ENCODE data around the gene POU2F2. TPM values are rescaled to one million over a fixed set of nuclear protein-coding genes. Genes with fewer than 3 reads are reported as not detected.

Gene POU2F2
- total RNA-seq, 1 experiment from 2014 or later: 6.0 TPM

DNA sequence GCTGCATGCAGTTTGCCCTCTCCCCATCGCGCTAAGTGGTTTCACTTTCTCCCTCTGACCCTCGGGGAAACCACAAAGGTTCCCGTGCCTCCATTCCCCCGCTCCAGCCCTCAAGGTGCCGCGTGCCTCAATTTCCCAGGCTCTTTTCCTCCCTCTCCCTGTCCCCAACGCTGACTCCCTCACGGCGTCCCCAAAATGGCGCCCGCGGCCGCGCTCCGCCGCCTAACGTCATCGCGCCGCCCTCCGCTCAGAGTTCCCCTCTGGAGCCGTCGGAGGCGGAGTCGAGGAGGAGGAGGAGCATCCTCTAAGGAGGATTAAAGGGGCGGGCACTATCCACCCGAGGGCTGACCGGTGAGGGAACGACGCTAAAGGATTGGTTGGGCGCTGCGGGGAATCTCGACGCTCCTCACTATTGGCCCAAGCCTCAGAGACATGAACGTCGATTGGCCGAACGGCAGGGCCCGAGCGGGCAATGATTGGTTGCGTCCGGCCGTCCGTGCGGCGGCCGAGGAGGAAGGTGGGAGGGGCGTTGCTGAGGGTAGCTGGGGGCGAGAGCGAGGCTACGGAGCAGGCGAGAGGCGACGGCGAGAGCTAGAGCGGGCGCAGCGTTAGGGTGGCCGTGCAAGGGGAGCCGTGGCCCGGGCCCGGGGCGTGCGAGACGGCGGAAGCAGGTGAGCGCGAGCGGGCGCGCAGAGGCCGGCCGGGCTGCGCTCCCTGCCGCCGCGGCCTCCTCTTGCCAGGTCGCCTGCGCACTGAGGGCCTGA, 56.4 kb downstream of the POU2F2 start, which contains the start of gene ZNF574 (continued):
- TF ChIP-seq, protein P1, sequence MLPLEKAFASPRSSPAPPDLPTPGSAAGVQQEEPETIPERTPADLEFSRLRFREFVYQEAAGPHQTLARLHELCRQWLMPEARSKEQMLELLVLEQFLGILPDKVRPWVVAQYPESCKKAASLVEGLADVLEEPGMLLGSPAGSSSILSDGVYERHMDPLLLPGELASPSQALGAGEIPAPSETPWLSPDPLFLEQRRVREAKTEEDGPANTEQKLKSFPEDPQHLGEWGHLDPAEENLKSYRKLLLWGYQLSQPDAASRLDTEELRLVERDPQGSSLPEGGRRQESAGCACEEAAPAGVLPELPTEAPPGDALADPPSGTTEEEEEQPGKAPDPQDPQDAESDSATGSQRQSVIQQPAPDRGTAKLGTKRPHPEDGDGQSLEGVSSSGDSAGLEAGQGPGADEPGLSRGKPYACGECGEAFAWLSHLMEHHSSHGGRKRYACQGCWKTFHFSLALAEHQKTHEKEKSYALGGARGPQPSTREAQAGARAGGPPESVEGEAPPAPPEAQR (CRISPR knock-in tag; IDR thresholded peaks at IDR 0.05): no peak
- TF ChIP-seq GTF2I (CRISPR knock-in tag; conservative IDR thresholded peaks at IDR 0.05) (no peak), ZNF396 (CRISPR knock-in tag; IDR thresholded peaks at IDR 0.05; ENCODE audit: borderline replicate concordance) (no peak), NFE2L1 (CRISPR knock-in tag; IDR thresholded peaks at IDR 0.05) (no peak), ZNF232 (CRISPR knock-in tag; IDR thresholded peaks at IDR 0.05) (no peak), JUN (CRISPR knock-in tag; IDR thresholded peaks at IDR 0.05) (no peak), CREM (CRISPR knock-in tag; IDR thresholded peaks at IDR 0.05) (0 out of 2 replicates have a peak, but pooled peaks have one; percentile 51), HMGA2 (CRISPR knock-in tag; IDR thresholded peaks at IDR 0.05) (0 out of 2 replicates have a peak, but pooled peaks have one; percentile 23), TEAD4 (CRISPR knock-in tag; IDR thresholded peaks at IDR 0.05) (no peak)
- TF ChIP-seq, protein P2, sequence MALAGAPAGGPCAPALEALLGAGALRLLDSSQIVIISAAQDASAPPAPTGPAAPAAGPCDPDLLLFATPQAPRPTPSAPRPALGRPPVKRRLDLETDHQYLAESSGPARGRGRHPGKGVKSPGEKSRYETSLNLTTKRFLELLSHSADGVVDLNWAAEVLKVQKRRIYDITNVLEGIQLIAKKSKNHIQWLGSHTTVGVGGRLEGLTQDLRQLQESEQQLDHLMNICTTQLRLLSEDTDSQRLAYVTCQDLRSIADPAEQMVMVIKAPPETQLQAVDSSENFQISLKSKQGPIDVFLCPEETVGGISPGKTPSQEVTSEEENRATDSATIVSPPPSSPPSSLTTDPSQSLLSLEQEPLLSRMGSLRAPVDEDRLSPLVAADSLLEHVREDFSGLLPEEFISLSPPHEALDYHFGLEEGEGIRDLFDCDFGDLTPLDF (CRISPR knock-in tag; IDR thresholded peaks at IDR 0.05): no peak
- TF ChIP-seq, protein P3, sequence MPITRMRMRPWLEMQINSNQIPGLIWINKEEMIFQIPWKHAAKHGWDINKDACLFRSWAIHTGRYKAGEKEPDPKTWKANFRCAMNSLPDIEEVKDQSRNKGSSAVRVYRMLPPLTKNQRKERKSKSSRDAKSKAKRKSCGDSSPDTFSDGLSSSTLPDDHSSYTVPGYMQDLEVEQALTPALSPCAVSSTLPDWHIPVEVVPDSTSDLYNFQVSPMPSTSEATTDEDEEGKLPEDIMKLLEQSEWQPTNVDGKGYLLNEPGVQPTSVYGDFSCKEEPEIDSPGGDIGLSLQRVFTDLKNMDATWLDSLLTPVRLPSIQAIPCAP (CRISPR knock-in tag; IDR thresholded peaks at IDR 0.05): peak; percentile 45; the same call in 1 of the 2 replicates
- TF ChIP-seq, protein P4, sequence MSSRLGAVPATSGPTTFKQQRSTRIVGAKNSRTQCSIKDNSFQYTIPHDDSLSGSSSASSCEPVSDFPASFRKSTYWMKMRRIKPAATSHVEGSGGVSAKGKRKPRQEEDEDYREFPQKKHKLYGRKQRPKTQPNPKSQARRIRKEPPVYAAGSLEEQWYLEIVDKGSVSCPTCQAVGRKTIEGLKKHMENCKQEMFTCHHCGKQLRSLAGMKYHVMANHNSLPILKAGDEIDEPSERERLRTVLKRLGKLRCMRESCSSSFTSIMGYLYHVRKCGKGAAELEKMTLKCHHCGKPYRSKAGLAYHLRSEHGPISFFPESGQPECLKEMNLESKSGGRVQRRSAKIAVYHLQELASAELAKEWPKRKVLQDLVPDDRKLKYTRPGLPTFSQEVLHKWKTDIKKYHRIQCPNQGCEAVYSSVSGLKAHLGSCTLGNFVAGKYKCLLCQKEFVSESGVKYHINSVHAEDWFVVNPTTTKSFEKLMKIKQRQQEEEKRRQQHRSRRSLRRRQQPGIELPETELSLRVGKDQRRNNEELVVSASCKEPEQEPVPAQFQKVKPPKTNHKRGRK (CRISPR knock-in tag; IDR thresholded peaks at IDR 0.05; ENCODE audit: borderline replicate concordance): no peak
- TF ChIP-seq, protein P5, sequence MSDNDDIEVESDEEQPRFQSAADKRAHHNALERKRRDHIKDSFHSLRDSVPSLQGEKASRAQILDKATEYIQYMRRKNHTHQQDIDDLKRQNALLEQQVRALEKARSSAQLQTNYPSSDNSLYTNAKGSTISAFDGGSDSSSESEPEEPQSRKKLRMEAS (CRISPR knock-in tag; IDR thresholded peaks at IDR 0.05): peak; percentile 86
- TF ChIP-seq, protein P6, sequence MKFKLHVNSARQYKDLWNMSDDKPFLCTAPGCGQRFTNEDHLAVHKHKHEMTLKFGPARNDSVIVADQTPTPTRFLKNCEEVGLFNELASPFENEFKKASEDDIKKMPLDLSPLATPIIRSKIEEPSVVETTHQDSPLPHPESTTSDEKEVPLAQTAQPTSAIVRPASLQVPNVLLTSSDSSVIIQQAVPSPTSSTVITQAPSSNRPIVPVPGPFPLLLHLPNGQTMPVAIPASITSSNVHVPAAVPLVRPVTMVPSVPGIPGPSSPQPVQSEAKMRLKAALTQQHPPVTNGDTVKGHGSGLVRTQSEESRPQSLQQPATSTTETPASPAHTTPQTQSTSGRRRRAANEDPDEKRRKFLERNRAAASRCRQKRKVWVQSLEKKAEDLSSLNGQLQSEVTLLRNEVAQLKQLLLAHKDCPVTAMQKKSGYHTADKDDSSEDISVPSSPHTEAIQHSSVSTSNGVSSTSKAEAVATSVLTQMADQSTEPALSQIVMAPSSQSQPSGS (CRISPR knock-in tag; IDR thresholded peaks at IDR 0.05; ENCODE audit: borderline replicate concordance, low read depth): no peak
- TF ChIP-seq, protein P7, sequence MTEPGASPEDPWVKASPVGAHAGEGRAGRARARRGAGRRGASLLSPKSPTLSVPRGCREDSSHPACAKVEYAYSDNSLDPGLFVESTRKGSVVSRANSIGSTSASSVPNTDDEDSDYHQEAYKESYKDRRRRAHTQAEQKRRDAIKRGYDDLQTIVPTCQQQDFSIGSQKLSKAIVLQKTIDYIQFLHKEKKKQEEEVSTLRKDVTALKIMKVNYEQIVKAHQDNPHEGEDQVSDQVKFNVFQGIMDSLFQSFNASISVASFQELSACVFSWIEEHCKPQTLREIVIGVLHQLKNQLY (CRISPR knock-in tag; IDR thresholded peaks at IDR 0.05): no peak
- TF ChIP-seq, protein P8, sequence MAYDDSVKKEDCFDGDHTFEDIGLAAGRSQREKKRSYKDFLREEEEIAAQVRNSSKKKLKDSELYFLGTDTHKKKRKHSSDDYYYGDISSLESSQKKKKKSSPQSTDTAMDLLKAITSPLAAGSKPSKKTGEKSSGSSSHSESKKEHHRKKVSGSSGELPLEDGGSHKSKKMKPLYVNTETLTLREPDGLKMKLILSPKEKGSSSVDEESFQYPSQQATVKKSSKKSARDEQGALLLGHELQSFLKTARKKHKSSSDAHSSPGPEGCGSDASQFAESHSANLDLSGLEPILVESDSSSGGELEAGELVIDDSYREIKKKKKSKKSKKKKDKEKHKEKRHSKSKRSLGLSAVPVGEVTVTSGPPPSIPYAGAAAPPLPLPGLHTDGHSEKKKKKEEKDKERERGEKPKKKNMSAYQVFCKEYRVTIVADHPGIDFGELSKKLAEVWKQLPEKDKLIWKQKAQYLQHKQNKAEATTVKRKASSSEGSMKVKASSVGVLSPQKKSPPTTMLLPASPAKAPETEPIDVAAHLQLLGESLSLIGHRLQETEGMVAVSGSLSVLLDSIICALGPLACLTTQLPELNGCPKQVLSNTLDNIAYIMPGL (CRISPR knock-in tag; IDR thresholded peaks at IDR 0.05): 0 out of 2 replicates have a peak, but pooled peaks have one; percentile 24

DNA sequence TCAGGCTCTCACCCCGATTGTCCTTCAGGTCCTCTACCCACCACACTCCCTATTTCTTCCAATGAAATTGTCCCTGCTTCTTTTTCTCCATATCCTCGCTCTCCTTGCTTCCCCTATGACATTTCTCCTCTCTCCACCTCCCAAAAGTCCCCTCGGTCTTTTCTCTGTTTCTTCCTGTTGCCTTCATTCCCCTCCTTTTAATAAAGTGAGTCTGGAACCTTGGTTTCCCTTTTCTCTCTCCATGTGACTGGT, 57.0 kb downstream of the POU2F2 start:
- ATAC-seq: no peak
- CTCF ChIA-PET: no interaction called here
- peaks cover 45% of the 10 kb centered on the region for H3K4me1 Mint-ChIP-seq
- peak overlapping the region; percentile 99 for H3K4me3 Mint-ChIP-seq
- H3K27me3 Mint-ChIP-seq (ENCODE audit: low read depth): no peaks in the 10 kb centered on the region
- POLR2A ChIA-PET: no interaction called here
- no peak for DNase-seq (ENCODE audit: low spot score)
- no peaks in the 10 kb centered on the region for H3K9me3 Mint-ChIP-seq
- H3K36me3 Mint-ChIP-seq: peaks cover 21% of the 10 kb centered on the region
- H3K27ac Mint-ChIP-seq: peak overlapping the region; percentile 100
- no peak for TF ChIP-seq SOX15 (CRISPR knock-in tag; IDR thresholded peaks at IDR 0.05)
- TF ChIP-seq, protein P9, sequence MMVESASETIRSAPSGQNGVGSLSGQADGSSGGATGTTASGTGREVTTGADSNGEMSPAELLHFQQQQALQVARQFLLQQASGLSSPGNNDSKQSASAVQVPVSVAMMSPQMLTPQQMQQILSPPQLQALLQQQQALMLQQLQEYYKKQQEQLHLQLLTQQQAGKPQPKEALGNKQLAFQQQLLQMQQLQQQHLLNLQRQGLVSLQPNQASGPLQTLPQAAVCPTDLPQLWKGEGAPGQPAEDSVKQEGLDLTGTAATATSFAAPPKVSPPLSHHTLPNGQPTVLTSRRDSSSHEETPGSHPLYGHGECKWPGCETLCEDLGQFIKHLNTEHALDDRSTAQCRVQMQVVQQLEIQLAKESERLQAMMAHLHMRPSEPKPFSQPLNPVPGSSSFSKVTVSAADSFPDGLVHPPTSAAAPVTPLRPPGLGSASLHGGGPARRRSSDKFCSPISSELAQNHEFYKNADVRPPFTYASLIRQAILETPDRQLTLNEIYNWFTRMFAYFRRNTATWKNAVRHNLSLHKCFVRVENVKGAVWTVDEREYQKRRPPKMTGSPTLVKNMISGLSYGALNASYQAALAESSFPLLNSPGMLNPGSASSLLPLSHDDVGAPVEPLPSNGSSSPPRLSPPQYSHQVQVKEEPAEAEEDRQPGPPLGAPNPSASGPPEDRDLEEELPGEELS (CRISPR knock-in tag; IDR thresholded peaks at IDR 0.05): no peak
- TF ChIP-seq, protein P6 (CRISPR knock-in tag; IDR thresholded peaks at IDR 0.05; ENCODE audit: borderline replicate concordance, low read depth): no peak
- TF ChIP-seq, protein P10, sequence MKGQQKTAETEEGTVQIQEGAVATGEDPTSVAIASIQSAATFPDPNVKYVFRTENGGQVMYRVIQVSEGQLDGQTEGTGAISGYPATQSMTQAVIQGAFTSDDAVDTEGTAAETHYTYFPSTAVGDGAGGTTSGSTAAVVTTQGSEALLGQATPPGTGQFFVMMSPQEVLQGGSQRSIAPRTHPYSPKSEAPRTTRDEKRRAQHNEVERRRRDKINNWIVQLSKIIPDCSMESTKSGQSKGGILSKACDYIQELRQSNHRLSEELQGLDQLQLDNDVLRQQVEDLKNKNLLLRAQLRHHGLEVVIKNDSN (CRISPR knock-in tag; IDR thresholded peaks at IDR 0.05): no peak

All from WTC11 (cell line).